Panc1 (cell line): ENCODE results near the gene TOPORS. TPM values are rescaled to one million over a fixed set of nuclear protein-coding genes. Genes with fewer than 3 reads are reported as not detected.
A peak's percentile ranks its signal among the peaks of the same experiment; 100 is the strongest.

Experiments used
- ATAC-seq: fragments of 200-7000 bp; cut with Tn5 transposase; 2 replicates; pipeline ENCODE4 v1.9.1; 2020; ENCODE audit warnings: mild to moderate bottlenecking, moderate library complexity
- BruUV-seq: library from RNA; stranded (reverse); fragments of 400-500 nt; replicated peaks from 2 replicates; lab custom pipeline; 2021; lab: Mats Ljungman, UMichigan
- CTCF ChIA-PET: fragments of 300-600 bp; sonication (Branson Sonifier 250); formaldehyde crosslinking; loops from one replicate; lab custom pipeline; 2022; ENCODE audit warnings: antibody characterized with exemption; lab: Charles Lee
- POLR2A ChIA-PET: fragments of 300-600 bp; sonication (Branson Sonifier 250); formaldehyde crosslinking; loops from one replicate; lab custom pipeline; 2022; ENCODE audit warnings: antibody characterized with exemption; lab: Charles Lee
- DNase-seq: peaks from one replicate; pipeline ENCODE4 v3.0.0-alpha.2; 2010; ENCODE audit warnings: low read depth, low spot score
- H3K27ac ChIP-seq: 2 replicates; pipeline ENCODE4 v1.5.1; 2011; ENCODE audit warnings: mild to moderate bottlenecking, low read length, inconsistent platforms
- H3K27me3 ChIP-seq: fragments of 200-500 bp; sonication (Bioruptor generic); 2 replicates; pipeline ENCODE4 v1.6.0; 2014; ENCODE audit warnings: low read length, inconsistent platforms; ENCODE audit not compliant: control insufficient read depth, insufficient read depth
- H3K36me3 ChIP-seq: fragments of 200-500 bp; sonication (Bioruptor generic); 2 replicates; pipeline ENCODE4 v1.5.1; 2014; ENCODE audit warnings: inconsistent platforms, mild to moderate bottlenecking, low read length, moderate library complexity; ENCODE audit not compliant: control insufficient read depth, insufficient read depth
- H3K4me1 ChIP-seq: 2 replicates; pipeline ENCODE4 v1.5.1; 2011; ENCODE audit warnings: inconsistent platforms, mild to moderate bottlenecking, low read length, moderate library complexity; ENCODE audit not compliant: control insufficient read depth, insufficient read depth
- H3K4me3 ChIP-seq, 2 experiments: 2 replicates each; pipeline ENCODE4 v1.5.1; 2011 to 2012; ENCODE audit warnings: low read depth in 2 of 2, low read length in 2 of 2, mild to moderate bottlenecking in 2 of 2, inconsistent platforms in 1 of 2, moderate library complexity in 1 of 2
- H3K9me3 ChIP-seq: fragments of 200-500 bp; sonication (Bioruptor generic); 2 replicates; pipeline ENCODE4 v1.5.1; 2014; ENCODE audit warnings: low read depth, mild to moderate bottlenecking, inconsistent platforms, low read length, moderate library complexity; ENCODE audit not compliant: control insufficient read depth, insufficient read depth
- POLR2AphosphoS5 ChIP-seq: IDR thresholded peaks from 2 replicates; pipeline ENCODE4 v1.6.1; 2012; ENCODE audit warnings: mild to moderate bottlenecking, low read depth, low read length, moderate library complexity
- REST ChIP-seq, 2 experiments: IDR thresholded peaks; 2 replicates each; pipeline ENCODE4 v1.6.1; 2011 to 2012; ENCODE audit warnings: low read depth in 2 of 2, control low read depth in 1 of 2, low read length in 1 of 2, mild to moderate bottlenecking in 1 of 2, moderate library complexity in 1 of 2; ENCODE audit not compliant: insufficient read depth in 1 of 2
- SIN3A ChIP-seq: IDR thresholded peaks from 2 replicates; pipeline ENCODE4 v1.6.1; 2012; ENCODE audit warnings: low read depth, mild to moderate bottlenecking, low read length, moderate library complexity, borderline replicate concordance; ENCODE audit not compliant: insufficient read depth
- TCF7L2 ChIP-seq: IDR thresholded peaks from 2 replicates; pipeline ENCODE4 v1.6.1; 2011; ENCODE audit warnings: mild to moderate bottlenecking, low read depth, low read length, inconsistent platforms
- in situ Hi-C: cut with HindIII; loops from 2 replicates; pipeline ENCODE4 v1.10.0; 2016; ENCODE audit warnings: low sequenced_read_pairs, low pct_unique_long_range_greater_than_20kb
- intact Hi-C: fragments of 100-400 bp; cut with micrococcal nuclease; formaldehyde crosslinking; loops from one replicate; pipeline ENCODE4 v1.10.0; 2022; ENCODE audit not compliant: unreplicated experiment
- total RNA-seq: library from RNA; stranded (reverse); gene quantifications from one replicate; pipeline ENCODE4 v1.2.1, GENCODE V29; 2021; ENCODE audit not compliant: unreplicated experiment
- TF ChIP-seq, protein P1 (sequence below): fragments of 450-650 bp; IDR thresholded peaks from 2 replicates; pipeline ENCODE4 v1.5.1; 2017; ENCODE audit warnings: mild to moderate bottlenecking

The TOPORS gene
- total RNA-seq, 1 experiment from 2014 or later: 21.2 TPM

GRCh38 chr9:32572900-32573523, 20.6 kb upstream of the TOPORS start, which contains the start of gene NDUFB6:
NDUFB6 (minus strand) TSS chr9:32573159; CDS start chr9:32573060, 99 bp downstream.
- BruUV-seq: no TSS peak
- peak; percentile 80 for DNase-seq
- in situ Hi-C loops: loop anchor here (25.0 kb wide), 1 partner anchor 389 kb away; no protein-coding TSS in a partner anchor

DNA sequence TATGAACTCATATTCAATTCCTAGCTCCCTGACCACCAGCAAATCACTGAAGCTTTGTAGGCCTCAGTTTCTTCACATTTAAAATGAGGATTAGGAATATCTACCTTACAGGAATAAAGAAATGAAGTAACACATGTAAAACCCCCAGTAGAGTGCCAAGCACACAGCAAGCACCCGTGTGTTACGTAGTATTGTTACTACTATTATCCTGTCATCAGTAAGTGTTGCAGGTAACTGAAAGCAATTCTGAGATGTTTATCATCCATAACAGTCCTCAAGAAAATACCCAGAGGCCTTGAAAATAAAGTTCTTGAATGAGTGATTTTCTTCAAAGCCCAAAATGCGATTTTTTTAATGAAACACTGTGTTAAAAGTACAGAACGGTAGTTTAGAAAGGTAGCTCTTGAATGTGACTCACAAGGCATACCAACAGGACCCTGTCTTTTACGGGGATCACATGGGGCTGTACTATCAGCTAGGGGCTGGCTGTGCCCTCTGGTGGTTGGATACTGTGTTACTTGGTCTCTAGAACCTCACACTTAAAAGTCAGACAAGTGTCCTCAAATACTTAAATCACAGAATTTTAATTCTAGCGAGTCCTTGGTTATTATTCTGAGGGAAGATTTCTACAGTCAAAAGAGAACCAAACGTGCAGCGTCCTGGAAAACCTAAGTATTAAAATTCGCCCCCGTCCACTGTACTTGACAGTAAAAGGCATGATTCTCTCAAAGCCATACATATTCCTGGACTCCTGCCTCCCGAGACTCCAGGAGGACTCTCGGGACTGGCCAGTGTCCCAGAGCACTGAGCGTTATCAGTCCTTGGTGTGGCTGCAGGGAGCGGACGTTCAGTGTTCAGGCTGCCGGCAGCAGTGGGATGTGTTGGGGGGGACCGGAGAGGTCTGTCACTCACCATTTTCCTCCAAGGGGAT, 19.8 kb upstream of the TOPORS start:
- Histone ChIP-seq H3K9me3 (no peaks in the 10 kb centered on the region), H3K4me3 (peak overlapping the region; percentile 95 to 97), H3K27ac (peak overlapping the region; percentile 97), H3K27me3 (no peaks in the 10 kb centered on the region), H3K36me3 (peaks cover 2% of the 10 kb centered on the region; the same call in 1 of the 2 replicates), H3K4me1 (peaks cover 14% of the 10 kb centered on the region; the same call in 1 of the 2 replicates)
- DNase-seq (peak; percentile 67), ATAC-seq (peak; percentile 91)
- in situ Hi-C loops: loop anchor here (25.0 kb wide), 1 partner anchor 390 kb away; no protein-coding TSS in a partner anchor
- POLR2A ChIA-PET: no interaction called here
- CTCF ChIA-PET: interaction anchor here (0.7 to 3.6 kb wide), 6 partner anchors 19 to 193 kb away, joined by 3 to 35 read pairs (median 4); partner anchors contain the start of genes ACO1 and RIGI
- TF ChIP-seq REST (IDR thresholded peaks at IDR 0.05; ENCODE audit: insufficient read depth in 1 of 2, low read depth in 2 of 2, low read length in 1 of 2) (no peak), TCF7L2 (no peak), POLR2AphosphoS5 (no peak), SIN3A (no peak; the same call in 1 of the 2 replicates)
- TF ChIP-seq, protein P1, sequence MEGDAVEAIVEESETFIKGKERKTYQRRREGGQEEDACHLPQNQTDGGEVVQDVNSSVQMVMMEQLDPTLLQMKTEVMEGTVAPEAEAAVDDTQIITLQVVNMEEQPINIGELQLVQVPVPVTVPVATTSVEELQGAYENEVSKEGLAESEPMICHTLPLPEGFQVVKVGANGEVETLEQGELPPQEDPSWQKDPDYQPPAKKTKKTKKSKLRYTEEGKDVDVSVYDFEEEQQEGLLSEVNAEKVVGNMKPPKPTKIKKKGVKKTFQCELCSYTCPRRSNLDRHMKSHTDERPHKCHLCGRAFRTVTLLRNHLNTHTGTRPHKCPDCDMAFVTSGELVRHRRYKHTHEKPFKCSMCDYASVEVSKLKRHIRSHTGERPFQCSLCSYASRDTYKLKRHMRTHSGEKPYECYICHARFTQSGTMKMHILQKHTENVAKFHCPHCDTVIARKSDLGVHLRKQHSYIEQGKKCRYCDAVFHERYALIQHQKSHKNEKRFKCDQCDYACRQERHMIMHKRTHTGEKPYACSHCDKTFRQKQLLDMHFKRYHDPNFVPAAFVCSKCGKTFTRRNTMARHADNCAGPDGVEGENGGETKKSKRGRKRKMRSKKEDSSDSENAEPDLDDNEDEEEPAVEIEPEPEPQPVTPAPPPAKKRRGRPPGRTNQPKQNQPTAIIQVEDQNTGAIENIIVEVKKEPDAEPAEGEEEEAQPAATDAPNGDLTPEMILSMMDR: peak; percentile 89
- BruUV-seq: TSS peak; percentile 78
- intact Hi-C loops: loop anchor here (1.0 to 10.0 kb wide), 2 partner anchors 19 to 127 kb away; no protein-coding TSS in a partner anchor

More at GRCh38 chr9:32572900-32573523, 20.6 kb upstream of the TOPORS start, which contains the start of gene NDUFB6:
- Histone ChIP-seq H3K4me1 (peaks cover 14% of the 10 kb centered on the region; the same call in 1 of the 2 replicates), H3K27me3 (no peaks in the 10 kb centered on the region), H3K4me3 (peak within 1 kb of the TSS; percentile 95 to 97), H3K9me3 (no peaks in the 10 kb centered on the region), H3K27ac (peak within 1 kb of the TSS; percentile 97), H3K36me3 (peaks cover 2% of the 10 kb centered on the region; the same call in 1 of the 2 replicates)
- ChIA-PET POLR2A (no interaction called here), CTCF (interaction anchor here (0.7 to 3.6 kb wide), 3 partner anchors 47 to 194 kb away, joined by 4 to 35 read pairs (median 4); partner anchors contain the start of gene RIGI)
- intact Hi-C loops: loop anchor here (1.0 to 10.0 kb wide), 2 partner anchors 20 to 128 kb away; no protein-coding TSS in a partner anchor
- ATAC-seq: peak; percentile 98
- TF ChIP-seq, protein P1: no peak
- TF ChIP-seq SIN3A: peak; percentile 67; the same call in 1 of the 2 replicates
- TF ChIP-seq POLR2AphosphoS5: peak; percentile 91
